Fibroblast of lung (primary cell): Measurements from ENCODE around the gene MAPK8IP3. TPM values are rescaled to one million over a fixed set of nuclear protein-coding genes. Genes with fewer than 3 reads are reported as not detected.

Experiments used
- DNase-seq, 2 donors: peaks; one replicate each; pipeline versions ENCODE4 v3.0.0 to v3.0.0-alpha.2; 2010; ENCODE audit warnings: low read depth in 2 of 2
- H2AFZ ChIP-seq: 2 replicates; pipeline ENCODE4 v1.5.1; 2012; ENCODE audit warnings: low read length, control low read depth, inconsistent platforms
- H3K27ac ChIP-seq: 2 replicates; pipeline ENCODE4 v1.5.1; 2011; ENCODE audit warnings: low read length, control low read depth; ENCODE audit not compliant: insufficient read depth
- H3K27me3 ChIP-seq: 2 replicates; pipeline ENCODE4 v1.5.1; 2011; ENCODE audit warnings: mild to moderate bottlenecking, low read length; ENCODE audit not compliant: control insufficient read depth, insufficient read depth
- H3K36me3 ChIP-seq: 2 replicates; pipeline ENCODE4 v1.5.1; 2011; ENCODE audit warnings: low read length; ENCODE audit not compliant: control insufficient read depth, insufficient read depth
- H3K4me1 ChIP-seq: 2 replicates; pipeline ENCODE4 v1.5.1; 2011; ENCODE audit warnings: low read length; ENCODE audit not compliant: control insufficient read depth, insufficient read depth; ENCODE audit errors: extremely low read depth
- H3K4me2 ChIP-seq: 2 replicates; pipeline ENCODE4 v1.5.1; 2011; ENCODE audit warnings: low read length, control low read depth; ENCODE audit not compliant: insufficient read depth; ENCODE audit errors: extremely low read depth
- H3K4me3 ChIP-seq, 4 experiments: fragments of 200-600 bp in 1 of 4; sonication (generic) in 1 of 4; replicated peaks in 1 of 4; 2 replicates each; pipeline ENCODE4 v1.5.1; 2011 to 2016; ENCODE audit warnings: low read length in 4 of 4, low read depth in 3 of 4, mild to moderate bottlenecking in 3 of 4, control low read depth in 2 of 4, inconsistent platforms in 1 of 4, mixed read lengths in 1 of 4; ENCODE audit not compliant: insufficient read depth in 1 of 4; ENCODE audit errors: control extremely low read depth in 1 of 4
- H3K79me2 ChIP-seq: 2 replicates; pipeline ENCODE4 v1.5.1; 2012; ENCODE audit warnings: mild to moderate bottlenecking, low read length, inconsistent platforms; ENCODE audit not compliant: control insufficient read depth, insufficient read depth
- H3K9ac ChIP-seq: 2 replicates; pipeline ENCODE4 v1.5.1; 2011; ENCODE audit warnings: mild to moderate bottlenecking, low read length, control low read depth; ENCODE audit not compliant: insufficient read depth
- H3K9me3 ChIP-seq: 2 replicates; pipeline ENCODE4 v1.5.1; 2012; ENCODE audit warnings: low read depth, low read length; ENCODE audit not compliant: control insufficient read depth, insufficient read depth
- H4K20me1 ChIP-seq: 2 replicates; pipeline ENCODE4 v1.5.1; 2011; ENCODE audit warnings: low read length; ENCODE audit not compliant: control insufficient read depth, insufficient read depth; ENCODE audit errors: extremely low read depth
- CTCF ChIP-seq, 2 donors: IDR thresholded peaks in 1 of 2; conservative IDR thresholded peaks in 1 of 2; 1 replicate in 1 of 2; 2 replicates in 1 of 2; pipeline ENCODE4 v1.5.1; 2011 to 2012; ENCODE audit warnings: low read length in 2 of 2, control low read depth in 1 of 2, inconsistent platforms in 1 of 2, low read depth in 1 of 2, mild to moderate bottlenecking in 1 of 2
- EZH2 ChIP-seq: IDR thresholded peaks from 2 replicates; pipeline ENCODE4 v1.5.1; 2012; ENCODE audit warnings: low read length, control low read depth, mild to moderate bottlenecking; ENCODE audit errors: missing control alignments
- polyA plus RNA-seq, 2 donors: library from polyadenylated mRNA; depleted of rRNA in 1 of 2; stranded (reverse) in 1 of 2; unstranded in 1 of 2; fragments of >200 nt; gene quantifications; 2 replicates each; pipeline ENCODE4 v1.2.1, GENCODE V29; 2011 to 2012; ENCODE audit warnings: missing spikeins in 1 of 2
- total RNA-seq: library from RNA; depleted of rRNA; stranded (reverse); fragments of >200 nt; gene quantifications from 2 replicates; pipeline ENCODE4 v1.2.1, GENCODE V29; 2014

MAPK8IP3 gene
- total and polyA plus RNA-seq, 2 donors (not counting 1 experiment from before 2014, with no cell fraction given): 9.4 to 36.3 TPM

- Histone ChIP-seq H3K9me3 (no peaks in the 10 kb centered on the region), H3K27me3 (no peaks in the 10 kb centered on the region), H4K20me1 (no peaks in the 10 kb centered on the region), H2AFZ (no peak overlapping the region), H3K4me1 (peaks cover 3% of the 10 kb centered on the region), H3K27ac (no peak overlapping the region), H3K4me3 (no peak overlapping the region), H3K36me3 (peaks cover 10% of the 10 kb centered on the region), H3K79me2 (no peaks in the 10 kb centered on the region), H3K4me2 (no peak overlapping the region), H3K9ac (no peak overlapping the region)
- no peak for DNase-seq
- TF ChIP-seq CTCF (conservative IDR thresholded peaks at IDR 0.05 in 1 of 2, IDR thresholded peaks at IDR 0.05 in 1 of 2; ENCODE audit: low read depth in 1 of 2, low read length in 2 of 2) (no peak), EZH2 (no peak)
Measured at GRCh38 chr16:1817716-1818115, 111.7 kb downstream of the MAPK8IP3 start.

- TF ChIP-seq EZH2 (no peak), CTCF (conservative IDR thresholded peaks at IDR 0.05 in 1 of 2, IDR thresholded peaks at IDR 0.05 in 1 of 2; ENCODE audit: low read depth in 1 of 2, low read length in 2 of 2) (no peak)
- Histone ChIP-seq H3K9me3 (no peaks in the 10 kb centered on the region), H3K79me2 (no peaks in the 10 kb centered on the region), H3K9ac (no peak overlapping the region), H3K27ac (no peak overlapping the region), H3K4me3 (no peak overlapping the region), H3K27me3 (no peaks in the 10 kb centered on the region), H3K4me1 (no peaks in the 10 kb centered on the region), H4K20me1 (no peaks in the 10 kb centered on the region), H3K36me3 (peaks cover 10% of the 10 kb centered on the region), H3K4me2 (no peak overlapping the region), H2AFZ (no peak overlapping the region)
- DNase-seq: no peak
Measured at GRCh38 chr16:1818204-1818872, 112.3 kb downstream of the MAPK8IP3 start.

GRCh38 chr16:1818873-1819525, 113.0 kb downstream of the MAPK8IP3 start:
- Histone ChIP-seq H3K4me3 (no peak overlapping the region), H3K9me3 (no peaks in the 10 kb centered on the region)

More at GRCh38 chr16:1818873-1819525, 113.0 kb downstream of the MAPK8IP3 start:
- Histone ChIP-seq H3K27me3 (no peaks in the 10 kb centered on the region), H4K20me1 (no peaks in the 10 kb centered on the region), H2AFZ (no peak overlapping the region), H3K4me2 (no peak overlapping the region), H3K4me1 (no peaks in the 10 kb centered on the region), H3K79me2 (no peaks in the 10 kb centered on the region), H3K27ac (no peak overlapping the region), H3K9ac (no peak overlapping the region), H3K36me3 (peaks cover 10% of the 10 kb centered on the region)
- no peak for DNase-seq
- no peak for TF ChIP-seq EZH2
- TF ChIP-seq CTCF (conservative IDR thresholded peaks at IDR 0.05 in 1 of 2, IDR thresholded peaks at IDR 0.05 in 1 of 2; ENCODE audit: low read depth in 1 of 2, low read length in 2 of 2): no peak
